OCI-M2 (cell line): ENCODE results near the gene LYRM9.
A peak's percentile ranks its signal among the peaks of the same experiment; 100 is the strongest.
"Not testable (repeated sequence)": the region's sequence is repeated elsewhere in the genome, so short reads cannot be mapped to it uniquely, and the experiment has no call there.

Experiments
- DNase-seq: peaks from one replicate; lab custom pipeline; 2025; ENCODE audit not compliant: unreplicated experiment; lab: John Stamatoyannopoulos, UW

The LYRM9 gene

GRCh38 chr17:27892866-27893769 lies at the start of gene LYRM9:
LYRM9 (minus strand) TSS chr17:27893365; CDS start chr17:27882694, 10,671 bp downstream.
- peak; percentile 25 for DNase-seq

GRCh38 chr17:27940503-27941428 lies 47.6 kb upstream of the LYRM9 start:
- no peak for DNase-seq

GRCh38 chr17:27939474-27940465 lies 46.6 kb upstream of the LYRM9 start:
- no peak for DNase-seq

GRCh38 chr17:27938864-27939263 lies 45.7 kb upstream of the LYRM9 start:
- DNase-seq, result no peak

GRCh38 chr17:27938241-27938640 lies 45.1 kb upstream of the LYRM9 start:
- no peak for DNase-seq

- DNase-seq, result no peak
Measured at GRCh38 chr17:27937025-27937546, 43.9 kb upstream of the LYRM9 start.

- no peak for DNase-seq
Measured at GRCh38 chr17:27930000-27930399, 36.8 kb upstream of the LYRM9 start.

- DNase-seq, result no peak
Measured at GRCh38 chr17:27928587-27928986, 35.4 kb upstream of the LYRM9 start.

- DNase-seq, result no peak
Measured at GRCh38 chr17:27927781-27928180, 34.6 kb upstream of the LYRM9 start.

- DNase-seq, result no peak
Measured at GRCh38 chr17:27921599-27921998, 28.4 kb upstream of the LYRM9 start.

- no peak for DNase-seq
Measured at GRCh38 chr17:27921077-27921476, 27.9 kb upstream of the LYRM9 start.

GRCh38 chr17:27920569-27920968 lies 27.4 kb upstream of the LYRM9 start:
- DNase-seq, result no peak

GRCh38 chr17:27919079-27919478 lies 25.9 kb upstream of the LYRM9 start:
- no peak for DNase-seq

GRCh38 chr17:27918498-27918897 lies 25.3 kb upstream of the LYRM9 start:
- DNase-seq, result no peak

GRCh38 chr17:27917000-27917399 lies 23.8 kb upstream of the LYRM9 start:
- DNase-seq, result no peak

- DNase-seq, result no peak
Measured at GRCh38 chr17:27915709-27916108, 22.5 kb upstream of the LYRM9 start.

GRCh38 chr17:27914382-27914781 lies 21.2 kb upstream of the LYRM9 start:
- DNase-seq, result no peak

GRCh38 chr17:27912964-27913363 lies 19.8 kb upstream of the LYRM9 start:
- no peak for DNase-seq

GRCh38 chr17:27912299-27912698 lies 19.1 kb upstream of the LYRM9 start:
- DNase-seq, result not testable (repeated sequence)

- DNase-seq, result no peak
Measured at GRCh38 chr17:27907976-27908558, 14.9 kb upstream of the LYRM9 start.
